HEK293T (cell line): ENCODE results near the gene OCA2.

ENCODE experiments used
- BHLHE40 ChIP-seq: fragments of 450-650 bp; IDR thresholded peaks from 2 replicates; pipeline ENCODE4 v1.6.1; 2016; ENCODE audit warnings: mild to moderate bottlenecking, moderate library complexity, borderline replicate concordance
- CTBP1 ChIP-seq: fragments of 450-650 bp; IDR thresholded peaks from 2 replicates; pipeline ENCODE4 v1.6.1; 2016; ENCODE audit warnings: borderline replicate concordance
- ELF4 ChIP-seq: fragments of 450-650 bp; IDR thresholded peaks from 2 replicates; pipeline ENCODE4 v1.6.1; 2017; ENCODE audit warnings: antibody characterized with exemption
- FOXA1 ChIP-seq: fragments of 450-650 bp; IDR thresholded peaks from 2 replicates; pipeline ENCODE4 v1.6.1; 2016; ENCODE audit warnings: mild to moderate bottlenecking
- FOXK2 ChIP-seq: fragments of 450-650 bp; IDR thresholded peaks from 2 replicates; pipeline ENCODE4 v1.6.1; 2016; ENCODE audit warnings: mild to moderate bottlenecking
- FOXM1 ChIP-seq: fragments of 450-650 bp; IDR thresholded peaks from 2 replicates; pipeline ENCODE4 v1.6.1; 2017; ENCODE audit warnings: mild to moderate bottlenecking, borderline replicate concordance
- LEF1 ChIP-seq: fragments of 450-650 bp; IDR thresholded peaks from 2 replicates; pipeline ENCODE4 v1.6.1; 2017; ENCODE audit warnings: mild to moderate bottlenecking, borderline replicate concordance
- NFRKB ChIP-seq: fragments of 450-650 bp; IDR thresholded peaks from 2 replicates; pipeline ENCODE4 v1.6.1; 2016; ENCODE audit warnings: mild to moderate bottlenecking, moderate library complexity
- PKNOX1 ChIP-seq: fragments of 450-650 bp; IDR thresholded peaks from 2 replicates; pipeline ENCODE4 v1.6.1; 2016
- SP1 ChIP-seq: fragments of 450-650 bp; IDR thresholded peaks from 2 replicates; pipeline ENCODE4 v1.6.1; 2017
- SUZ12 ChIP-seq: fragments of 450-650 bp; IDR thresholded peaks from 2 replicates; pipeline ENCODE4 v1.6.1; 2016; ENCODE audit warnings: mild to moderate bottlenecking
- TARDBP ChIP-seq: fragments of 450-650 bp; IDR thresholded peaks from 2 replicates; pipeline ENCODE4 v1.6.1; 2016
- ZNF384 ChIP-seq: fragments of 450-650 bp; IDR thresholded peaks from 2 replicates; pipeline ENCODE4 v1.6.1; 2016

- TF ChIP-seq SUZ12: no peak
- TF ChIP-seq FOXM1: no peak
- TF ChIP-seq FOXK2: no peak
- TF ChIP-seq ELF4: no peak
- TF ChIP-seq FOXA1: no peak
- no peak for TF ChIP-seq SP1
- no peak for TF ChIP-seq PKNOX1
- no peak for TF ChIP-seq BHLHE40
- no peak for TF ChIP-seq ZNF384
- no peak for TF ChIP-seq NFRKB
- TF ChIP-seq CTBP1: no peak
- TF ChIP-seq TARDBP: no peak
- no peak for TF ChIP-seq LEF1
Observed at GRCh38 chr15:27730868-27731267, 368.2 kb downstream of the OCA2 start.
